HG03108 (cell line): Measurements from ENCODE around the gene ZSCAN10.
"Not testable (repeated sequence)": the region's sequence is repeated elsewhere in the genome, so short reads cannot be mapped to it uniquely, and the experiment has no call there.

ENCODE experiments used
- ATAC-seq: cut with Tn5 transposase; IDR thresholded peaks from one replicate; pipeline ENCODE4 v1.9.1; 2021; ENCODE audit warnings: moderate library complexity; ENCODE audit not compliant: unreplicated experiment

Gene ZSCAN10

DNA sequence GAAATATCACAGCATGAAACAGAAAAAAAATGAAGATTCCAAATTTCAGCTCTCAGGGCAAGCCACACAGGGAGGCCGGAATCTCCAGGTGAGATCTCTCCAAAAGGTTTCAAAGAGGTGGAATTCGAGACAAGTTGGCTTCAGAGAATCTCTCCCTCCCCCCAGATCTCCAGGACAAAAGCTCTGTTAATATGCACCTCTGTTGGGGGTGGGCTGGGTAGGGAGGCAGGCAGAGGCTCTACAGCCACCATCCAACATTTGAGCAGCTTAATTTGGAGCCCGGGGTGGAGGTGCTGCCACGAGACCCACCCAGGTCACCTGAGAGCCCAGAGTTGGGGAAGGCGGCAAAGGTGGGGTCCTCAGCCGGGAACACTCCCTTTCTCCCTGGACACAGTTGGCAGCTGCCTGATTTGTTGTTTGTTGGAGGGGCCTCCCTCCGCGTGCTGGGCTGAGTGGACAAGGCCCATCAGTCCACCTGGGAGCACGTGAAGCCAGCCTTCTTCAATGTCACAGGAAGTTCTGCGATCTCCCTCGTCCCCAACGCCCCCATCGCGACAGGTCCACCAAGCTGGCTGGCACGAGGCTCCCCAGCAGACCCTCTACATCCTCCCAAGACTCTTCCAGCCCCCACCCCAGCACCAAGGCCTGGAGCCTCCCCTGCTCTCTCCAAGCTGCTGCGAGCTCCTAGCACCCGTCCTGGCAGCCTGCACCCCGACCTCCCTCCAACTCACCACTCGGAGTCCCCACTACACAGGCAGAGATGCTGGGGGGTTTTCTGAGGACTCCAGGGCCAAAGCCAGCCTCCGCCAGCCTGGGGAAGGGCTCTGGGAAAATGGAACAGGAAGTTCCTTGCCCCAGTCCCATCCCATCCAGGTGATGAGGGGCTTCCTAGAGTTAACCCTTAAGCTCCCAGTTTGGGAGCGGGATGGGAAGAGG, at the start of gene ZSCAN10:
Gene ZSCAN10 (minus strand): TSS at position 836 of the 936 bp plus-strand sequence. CDS start 6,357 bp downstream, outside the sequence.
- no peak for ATAC-seq

DNA sequence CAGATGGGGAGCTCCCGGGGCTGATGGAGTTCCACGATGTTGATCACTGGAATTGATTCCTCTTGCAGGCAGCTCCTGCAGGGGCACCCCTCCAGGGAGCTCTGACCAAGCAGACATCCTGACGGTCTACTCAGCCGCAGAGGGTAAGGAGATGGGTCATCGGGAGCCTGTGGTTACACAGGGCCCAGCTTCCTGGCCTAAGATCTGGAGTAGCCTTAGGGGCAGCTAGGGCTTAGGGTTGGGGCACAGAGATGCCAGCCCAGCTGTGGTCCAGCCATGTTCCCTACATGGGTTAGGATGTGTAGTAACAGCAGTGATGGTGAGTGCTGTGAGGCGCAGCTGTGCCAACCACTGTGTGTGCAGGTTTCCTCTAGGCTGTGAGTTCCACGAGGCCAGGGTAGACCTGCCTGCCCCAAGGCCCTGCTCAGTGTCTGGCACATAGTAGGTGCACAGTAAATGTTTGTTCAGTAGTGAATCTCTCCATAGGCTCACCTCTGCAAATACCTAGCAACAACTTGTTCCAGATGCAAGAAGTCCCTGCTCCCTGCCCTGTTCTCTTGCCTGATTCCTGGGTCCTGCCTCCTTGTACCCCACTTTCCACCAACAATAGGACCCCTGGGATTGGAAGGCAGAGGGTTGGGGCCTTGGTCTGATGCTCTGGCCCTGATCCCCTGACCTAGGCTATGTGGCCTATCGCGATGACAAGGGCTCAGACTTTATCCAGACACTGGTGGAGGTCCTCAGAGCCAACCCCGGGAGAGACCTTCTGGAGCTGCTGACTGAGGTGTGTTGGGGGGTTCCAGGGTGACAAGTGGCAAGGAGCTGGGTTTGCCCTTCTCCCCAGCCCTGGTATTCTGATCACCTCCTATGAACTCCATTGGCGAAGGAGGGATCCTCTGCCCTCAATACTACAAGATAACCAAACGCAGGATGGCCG, 49.4 kb upstream of the ZSCAN10 start:
- no peak for ATAC-seq

DNA sequence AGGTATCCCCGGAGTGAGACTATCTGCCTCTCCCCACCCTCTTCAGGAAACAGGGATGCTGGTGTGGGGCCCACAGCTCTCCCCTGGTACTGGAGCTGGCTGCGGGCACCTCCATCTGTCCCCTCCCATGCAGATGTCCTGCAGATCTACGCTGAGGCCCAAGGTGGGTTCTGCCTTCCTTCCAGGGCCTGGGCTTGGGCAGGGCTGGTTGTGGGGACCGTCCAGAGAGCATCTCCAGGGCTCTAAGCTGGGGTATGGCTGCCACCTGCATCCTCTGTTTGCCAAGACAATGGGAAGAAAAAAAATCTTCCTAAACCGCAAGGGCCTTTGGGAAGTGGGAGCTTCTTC, 48.6 kb upstream of the ZSCAN10 start:
- ATAC-seq, result no peak

DNA sequence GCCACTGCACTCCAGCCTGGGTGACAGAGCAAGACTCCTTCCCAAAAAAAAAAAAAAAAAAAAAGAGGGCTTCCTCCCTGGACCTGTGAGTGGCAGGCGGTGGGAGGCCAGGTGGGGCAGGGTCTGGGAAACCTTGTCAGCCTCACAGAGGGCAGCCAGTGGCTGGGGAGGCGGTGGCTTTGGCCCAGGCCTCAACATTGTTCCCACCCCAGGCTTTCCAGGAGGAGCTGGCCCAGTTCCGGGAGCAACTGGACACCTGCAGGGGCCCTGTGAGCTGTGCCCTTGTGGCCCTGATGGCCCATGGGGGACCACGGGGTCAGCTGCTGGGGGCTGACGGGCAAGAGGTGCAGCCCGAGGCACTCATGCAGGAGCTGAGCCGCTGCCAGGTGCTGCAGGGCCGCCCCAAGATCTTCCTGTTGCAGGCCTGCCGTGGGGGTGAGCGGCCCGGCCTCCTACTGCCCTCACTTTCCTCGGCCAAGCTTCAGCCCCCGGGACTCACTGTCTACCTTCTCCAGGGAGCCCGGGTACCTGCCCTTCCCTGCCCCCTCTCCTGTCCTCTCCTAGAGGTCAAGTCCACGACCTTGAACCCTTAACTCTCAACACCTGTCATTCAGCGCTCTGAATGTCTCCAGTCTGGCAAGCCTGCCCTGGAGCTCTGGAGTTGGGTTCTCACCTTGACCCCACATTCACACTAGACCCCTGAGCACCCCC, 48.1 kb upstream of the ZSCAN10 start:
- no peak for ATAC-seq

DNA sequence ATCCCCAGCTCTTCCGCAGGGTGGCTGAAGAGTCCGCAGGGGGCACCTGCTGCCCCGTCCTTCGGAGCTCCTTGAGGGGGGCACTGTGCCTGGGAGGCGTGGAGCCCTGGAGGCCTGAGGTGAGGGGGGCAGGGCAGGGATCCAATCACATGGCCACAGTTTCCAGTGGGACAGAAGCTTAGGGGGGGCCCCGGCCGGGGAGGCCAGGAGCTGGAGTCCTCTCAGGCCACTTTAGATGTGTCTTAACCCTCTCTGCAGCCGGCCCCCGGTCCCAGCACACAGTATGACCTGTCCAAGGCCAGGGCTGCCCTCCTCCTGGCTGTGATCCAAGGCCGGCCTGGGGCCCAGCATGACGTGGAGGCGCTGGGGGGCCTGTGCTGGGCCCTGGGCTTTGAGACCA, 46.6 kb upstream of the ZSCAN10 start:
- ATAC-seq, result no peak

DNA sequence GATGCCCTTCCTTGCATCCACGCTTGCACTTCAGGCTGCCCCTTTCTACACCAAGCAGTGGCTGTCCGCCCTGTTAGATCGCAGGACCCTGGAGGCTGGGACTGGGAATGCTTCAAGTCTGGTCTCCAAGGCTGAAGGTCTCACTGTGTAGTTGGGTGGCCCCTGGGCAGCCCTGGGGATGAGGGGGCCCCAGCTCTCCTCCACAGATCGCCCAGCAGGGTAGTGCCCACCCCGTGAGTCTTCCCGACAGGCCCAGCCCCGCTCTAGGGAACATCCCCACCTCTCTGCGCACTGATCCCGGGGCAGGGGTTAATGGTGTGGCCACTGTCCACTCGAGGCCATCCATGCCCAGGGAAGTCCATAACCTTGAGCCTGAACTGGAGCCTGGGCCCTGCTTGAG, 46.1 kb upstream of the ZSCAN10 start:
- no peak for ATAC-seq

DNA sequence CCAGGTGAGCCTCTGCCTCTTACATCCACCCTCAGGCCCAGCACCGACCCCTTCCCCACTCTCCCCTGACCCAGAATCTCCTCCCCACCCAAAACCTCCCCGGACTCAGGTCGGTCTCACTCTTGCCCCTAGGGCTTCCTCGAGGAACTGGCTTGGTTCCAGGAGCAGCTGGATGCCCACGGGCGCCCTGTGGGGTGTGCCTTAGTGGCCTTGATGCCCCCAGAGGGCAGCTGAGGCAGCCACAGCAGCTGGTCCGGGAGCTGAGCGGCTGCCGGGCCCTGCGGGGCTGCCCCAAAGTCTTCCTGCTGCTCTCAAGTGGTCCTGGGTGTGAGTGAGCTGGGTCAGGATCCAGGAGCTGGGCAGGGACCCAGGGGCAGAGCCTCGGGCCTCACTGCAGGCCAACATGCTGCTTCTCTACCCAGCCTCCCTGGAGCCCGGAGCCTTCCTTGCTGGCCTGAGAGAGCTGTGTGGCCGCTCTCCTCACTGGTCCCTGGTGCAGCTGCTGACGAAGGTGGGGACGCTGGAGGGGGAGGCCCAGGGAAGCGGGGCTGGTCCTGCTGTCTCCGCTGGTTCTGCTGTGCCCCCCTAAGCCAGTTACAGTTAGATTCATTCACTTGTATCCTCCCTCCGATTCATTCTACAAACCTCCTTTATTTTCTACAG, 45.4 kb upstream of the ZSCAN10 start:
- no peak for ATAC-seq

DNA sequence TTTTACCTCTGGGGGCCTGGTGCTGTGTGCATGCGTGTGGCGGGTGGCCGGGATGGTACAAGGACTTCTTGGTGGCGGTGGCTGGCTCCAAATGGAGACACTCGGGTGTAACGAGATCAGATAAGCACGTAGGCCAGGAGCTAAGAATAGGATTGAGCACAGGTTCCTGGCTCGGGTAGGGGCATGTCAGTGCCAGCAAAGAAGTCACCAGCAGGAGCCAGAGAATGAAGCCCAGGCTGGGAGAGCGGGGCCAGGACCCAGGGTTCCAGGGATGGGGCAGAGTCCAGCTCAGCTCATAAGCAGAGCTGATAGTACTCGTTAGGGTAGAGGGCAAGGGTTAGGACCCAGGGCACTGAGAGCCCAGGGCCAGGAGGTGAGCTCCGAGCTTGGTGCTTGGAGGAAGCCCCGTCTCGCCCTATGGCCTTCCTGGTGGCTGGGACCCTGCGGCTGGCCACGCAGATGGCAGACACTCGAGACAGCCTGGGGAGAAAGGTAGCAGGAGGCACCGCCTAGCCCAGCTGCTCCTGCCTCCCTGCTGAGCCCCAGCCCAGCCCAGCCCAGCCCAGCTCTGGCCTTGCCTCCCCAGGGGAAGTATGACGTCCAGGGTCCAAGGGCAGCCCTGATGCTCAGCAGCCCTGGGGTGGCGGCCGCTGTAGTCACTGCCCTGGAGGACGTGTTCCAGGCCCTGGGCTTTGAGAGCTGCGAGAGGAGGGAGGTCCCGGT, 44.7 kb upstream of the ZSCAN10 start:
- no peak for ATAC-seq

DNA sequence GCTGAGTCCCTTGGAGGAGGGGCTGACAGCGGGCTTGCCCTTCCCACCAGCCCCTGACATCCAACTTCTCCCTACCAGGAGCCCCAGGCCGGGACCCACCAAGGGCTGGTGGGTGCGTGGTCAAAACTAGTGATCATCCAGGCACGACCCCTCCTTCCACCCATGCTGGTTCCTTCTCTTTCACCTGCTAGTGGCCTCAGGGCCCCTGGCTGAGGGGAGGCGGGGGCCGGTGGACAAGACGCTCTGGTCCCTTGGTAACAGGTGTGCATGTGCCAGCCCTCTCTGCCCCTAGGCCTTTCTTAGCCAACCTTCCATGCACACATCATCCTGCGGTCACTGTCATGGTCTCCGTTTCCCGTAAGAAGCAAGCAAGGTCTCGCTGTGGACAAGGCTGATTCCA, 44.1 kb upstream of the ZSCAN10 start:
- no peak for ATAC-seq

DNA sequence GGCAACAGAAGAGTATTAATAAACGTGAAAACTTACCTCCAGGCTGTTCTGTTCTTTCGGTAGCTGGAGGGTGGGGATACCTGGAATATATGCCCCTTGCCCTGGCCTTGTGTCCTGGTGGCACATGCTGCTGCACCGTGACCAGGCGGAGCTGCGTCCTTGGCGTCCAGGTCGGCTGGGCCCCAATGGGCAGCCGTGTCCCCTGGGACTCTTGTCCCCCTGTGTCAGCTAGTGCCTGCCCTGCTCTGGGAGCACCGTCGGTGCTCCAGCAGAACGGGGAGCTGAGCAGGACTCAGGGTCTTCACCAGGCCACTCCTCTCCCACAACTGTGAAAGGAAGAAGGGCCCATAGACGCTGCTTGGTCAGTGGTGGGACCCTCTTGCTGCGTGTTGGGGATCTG, 43.7 kb upstream of the ZSCAN10 start:
- ATAC-seq, result no peak

DNA sequence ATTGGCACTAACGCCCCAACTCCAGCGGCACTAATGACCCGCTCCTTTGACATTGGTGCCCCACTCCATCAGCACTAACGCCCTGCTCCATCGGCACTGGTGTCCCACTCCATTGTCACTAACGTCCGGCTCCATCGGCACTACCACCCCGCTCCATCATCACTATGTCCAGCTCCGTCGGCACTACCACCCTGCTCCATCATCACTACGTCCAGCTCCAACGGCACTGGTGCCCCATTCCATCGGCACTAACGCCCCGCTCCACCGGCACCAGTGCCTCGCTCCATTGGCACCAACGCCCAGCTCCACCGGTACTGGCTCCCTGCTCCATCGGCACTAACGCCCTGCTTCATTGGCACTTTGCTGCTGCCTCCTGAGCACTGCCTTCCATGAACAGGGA, 43.2 kb upstream of the ZSCAN10 start:
- no peak for ATAC-seq

DNA sequence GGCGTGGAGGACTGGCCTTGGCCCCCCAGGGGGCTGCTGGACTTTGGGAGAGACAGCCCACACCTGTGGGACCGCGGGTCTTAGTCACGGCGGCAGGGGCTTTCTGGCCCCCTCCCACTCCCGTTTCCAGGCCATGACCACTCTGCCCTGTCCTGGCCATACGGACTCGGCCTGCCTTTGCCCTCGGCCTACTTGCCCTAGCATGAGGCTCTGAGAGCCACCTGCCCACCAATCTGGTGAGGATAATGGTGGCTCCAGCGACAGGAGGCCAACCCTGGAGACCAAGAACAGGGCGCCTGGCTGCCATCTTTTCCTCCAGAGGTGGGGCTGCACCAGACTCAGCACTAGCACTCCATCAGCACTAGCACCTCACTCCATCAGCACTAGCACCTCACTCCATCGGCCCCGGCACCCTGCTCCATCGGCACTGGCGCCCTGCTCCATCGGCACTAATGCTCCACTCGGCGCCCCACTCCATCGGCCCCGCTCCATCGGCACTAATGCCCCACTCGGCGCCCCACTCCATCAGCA, 42.8 kb upstream of the ZSCAN10 start:
- no peak for ATAC-seq

DNA sequence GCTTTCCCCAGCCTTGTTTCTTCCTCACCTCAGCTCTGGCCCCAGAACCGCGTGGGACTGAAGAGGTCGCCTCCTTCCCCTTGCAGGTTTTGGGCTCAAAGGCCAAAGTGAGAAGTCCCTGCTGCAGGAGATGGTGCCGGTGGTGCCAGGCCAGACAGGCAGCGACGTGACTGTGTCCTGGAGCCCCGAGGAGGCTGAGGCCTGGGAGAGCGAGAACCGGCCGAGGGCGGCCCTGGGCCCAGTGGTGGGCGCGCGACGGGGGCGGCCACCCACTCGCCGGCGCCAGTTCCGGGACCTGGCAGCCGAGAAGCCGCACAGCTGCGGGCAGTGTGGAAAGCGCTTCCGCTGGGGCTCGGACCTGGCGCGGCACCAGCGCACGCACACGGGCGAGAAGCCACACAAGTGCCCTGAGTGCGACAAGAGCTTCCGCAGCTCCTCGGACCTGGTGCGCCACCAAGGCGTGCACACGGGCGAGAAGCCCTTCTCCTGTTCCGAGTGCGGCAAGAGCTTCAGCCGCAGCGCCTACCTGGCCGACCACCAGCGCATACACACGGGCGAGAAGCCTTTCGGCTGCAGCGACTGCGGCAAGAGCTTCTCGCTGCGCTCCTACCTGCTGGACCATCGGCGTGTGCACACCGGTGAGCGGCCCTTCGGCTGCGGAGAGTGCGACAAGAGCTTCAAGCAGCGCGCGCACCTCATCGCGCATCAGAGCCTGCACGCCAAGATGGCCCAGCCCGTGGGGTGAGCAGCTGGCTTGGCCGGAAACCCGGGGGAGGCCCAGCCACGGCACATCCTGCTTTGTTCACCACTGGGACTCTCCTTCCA, 41.7 kb upstream of the ZSCAN10 start:
- ATAC-seq, result no peak

DNA sequence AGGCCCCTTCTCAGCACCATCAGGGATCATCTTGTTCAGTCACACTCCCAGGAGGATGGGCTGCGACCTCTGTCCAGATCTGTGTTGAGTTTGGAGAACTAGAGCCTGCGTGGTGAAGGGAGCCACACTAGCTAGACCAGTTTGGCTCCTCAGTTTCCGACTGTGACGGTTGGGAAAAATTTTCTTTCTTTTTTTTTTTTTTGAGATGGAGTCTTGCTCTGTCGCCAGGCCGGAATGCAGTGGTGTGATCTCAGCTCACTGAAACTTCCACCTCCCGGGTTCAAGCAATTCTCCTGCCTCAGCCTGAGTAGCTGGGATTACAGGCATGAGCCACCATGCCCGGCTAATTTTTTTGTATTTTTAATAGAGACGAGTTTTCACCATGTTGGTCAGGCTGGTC, 40.5 kb upstream of the ZSCAN10 start:
- ATAC-seq, result not testable (repeated sequence)

DNA sequence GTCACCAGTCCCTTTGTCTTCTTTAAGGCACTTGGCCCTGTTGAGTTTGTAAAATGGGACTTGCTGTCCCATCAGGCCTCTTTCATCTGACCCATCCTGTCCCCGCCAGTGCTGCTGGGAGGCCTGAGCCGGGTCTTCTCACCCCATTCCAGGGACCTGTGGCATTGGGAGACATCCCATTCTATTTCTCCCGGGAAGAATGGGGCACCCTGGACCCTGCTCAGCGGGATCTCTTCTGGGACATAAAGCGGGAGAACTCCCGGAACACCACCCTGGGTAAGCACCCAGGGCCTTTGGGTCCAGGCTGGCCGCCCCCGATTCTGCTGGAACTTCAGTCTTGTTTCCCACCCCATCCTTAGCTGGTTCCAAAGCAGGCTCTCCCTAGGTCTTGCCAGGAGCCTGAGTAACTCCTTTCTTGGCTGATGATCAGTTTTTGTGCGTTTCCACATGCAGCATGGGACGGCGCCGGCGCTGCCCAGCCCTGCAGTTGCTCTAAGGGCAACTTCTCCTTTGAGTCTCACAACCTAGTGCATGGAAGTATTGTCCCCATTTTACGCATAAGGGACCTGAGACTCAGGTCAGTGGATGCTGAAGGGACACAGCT, 39.8 kb upstream of the ZSCAN10 start:
- ATAC-seq, result no peak

DNA sequence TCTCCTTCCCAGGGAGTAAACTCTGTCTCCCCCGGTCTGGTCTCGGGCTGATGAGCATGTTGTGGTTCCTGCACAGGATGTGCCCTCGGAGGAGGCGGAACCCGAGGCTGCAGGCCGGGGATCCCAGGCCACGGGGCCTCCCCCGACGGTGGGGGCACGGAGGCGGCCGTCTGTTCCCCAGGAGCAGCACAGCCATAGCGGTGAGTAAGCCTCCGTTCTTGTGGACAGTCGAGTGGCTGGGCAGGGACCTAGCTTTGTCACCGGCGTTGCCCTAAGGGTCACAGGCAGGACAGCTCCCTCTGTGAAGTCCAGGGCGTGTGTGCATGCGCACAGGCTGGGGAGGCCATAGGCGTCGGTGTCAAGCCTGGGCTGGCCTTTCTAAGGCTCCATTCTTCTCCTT, 39.2 kb upstream of the ZSCAN10 start:
- no peak for ATAC-seq

DNA sequence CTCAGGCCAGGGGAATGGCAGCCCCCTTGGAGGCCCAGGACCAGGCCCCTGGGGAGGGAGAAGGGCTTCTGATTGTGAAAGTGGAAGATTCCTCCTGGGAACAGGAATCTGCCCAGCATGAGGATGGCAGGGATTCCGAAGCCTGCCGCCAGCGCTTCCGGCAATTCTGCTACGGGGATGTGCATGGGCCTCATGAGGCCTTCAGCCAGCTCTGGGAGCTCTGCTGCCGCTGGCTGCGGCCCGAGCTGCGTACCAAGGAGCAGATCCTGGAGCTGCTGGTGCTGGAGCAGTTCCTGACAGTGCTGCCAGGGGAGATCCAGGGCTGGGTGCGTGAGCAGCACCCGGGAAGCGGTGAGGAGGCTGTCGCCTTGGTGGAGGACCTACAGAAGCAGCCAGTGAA, 38.2 kb upstream of the ZSCAN10 start:
- ATAC-seq, result no peak

DNA sequence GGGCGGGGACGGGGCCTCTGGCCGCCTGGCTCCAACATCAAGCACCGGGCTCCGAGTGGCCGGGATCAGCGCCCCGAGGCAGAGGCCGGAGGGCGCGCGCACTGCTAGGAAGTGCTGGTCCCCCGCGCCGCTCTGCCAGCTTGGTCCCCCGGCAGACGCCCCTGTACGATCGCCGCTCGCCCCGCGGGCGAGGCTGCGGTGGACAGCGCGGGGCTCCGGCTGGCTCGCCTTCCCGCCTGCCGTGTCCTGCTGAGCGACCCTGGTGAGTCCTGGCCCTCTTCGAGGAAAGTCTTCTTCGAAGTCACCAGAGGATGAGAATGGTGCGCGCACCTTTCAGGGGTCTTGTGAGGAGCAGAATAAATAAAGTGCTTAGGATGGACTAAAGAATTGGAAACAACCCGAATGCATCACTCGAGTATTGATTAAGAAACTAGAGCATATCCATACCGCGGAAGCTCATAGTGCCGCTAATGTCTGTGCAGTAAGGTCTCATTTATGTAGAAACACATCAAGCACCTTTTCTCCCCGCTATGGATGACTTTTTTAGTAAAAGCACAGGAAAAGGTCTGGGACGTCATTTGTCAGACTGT, 36.1 kb upstream of the ZSCAN10 start:
- no peak for ATAC-seq
